Measurements from ENCODE around the gene IPP. TPM values are rescaled to one million over a fixed set of nuclear protein-coding genes. Genes with fewer than 3 reads are reported as not detected.
"Not testable (repeated sequence)": the region's sequence is repeated elsewhere in the genome, so short reads cannot be mapped to it uniquely, and the experiment has no call there.

Gene IPP
- total and polyA plus RNA-seq, 2 of the 4 experiments (the other 2 are of a cell fraction), result 4.6 to 10.6 TPM

- CTCF ChIA-PET, result not testable (repeated sequence)
These were observed 24.4 kb downstream of the IPP start for GRCh38 chr1:45726007-45726406.

More at GRCh38 chr1:45726007-45726406, 24.4 kb downstream of the IPP start:
- DNase-seq; H3K56ac ChIP-seq (ENCODE audit: extremely low read depth, insufficient read depth, low read length); H3K23ac ChIP-seq (ENCODE audit: low read depth, low read length); H3K14ac ChIP-seq (replicated peaks; ENCODE audit: low read depth, low read length); H3K4me3 ChIP-seq (ENCODE audit: insufficient read depth, low read depth, low read length); intact Hi-C loops (cut with micrococcal nuclease); H3K9ac ChIP-seq (ENCODE audit: low read depth, low read length); H3K9me1 ChIP-seq (ENCODE audit: insufficient read depth, low read length); in situ Hi-C loops (cut with MboI; ENCODE audit: low sequenced_read_pairs); dilution Hi-C loops (cut with HindIII; ENCODE audit: low sequenced_read_pairs, unreplicated experiment); H2AK5ac ChIP-seq (ENCODE audit: low read depth, low read length); H2AFZ ChIP-seq (replicated peaks; ENCODE audit: low read length, poor library complexity); H3K27ac ChIP-seq (ENCODE audit: insufficient read depth, low read length); H4K91ac ChIP-seq (ENCODE audit: insufficient read depth, low read depth, low read length); H2BK20ac ChIP-seq (ENCODE audit: low read depth, low read length); H3K36me3 ChIP-seq (ENCODE audit: control insufficient read depth, insufficient read depth, low read length); BruUV-seq (replicated peaks); H3K4me2 ChIP-seq (ENCODE audit: low read depth, low read length); H4K20me1 ChIP-seq (ENCODE audit: insufficient read depth, low read length); H4K8ac ChIP-seq (ENCODE audit: low read depth in 2 of 2, low read length in 2 of 2); H3K4ac ChIP-seq (ENCODE audit: low read depth, low read length); H3K27me3 ChIP-seq (ENCODE audit: control insufficient read depth, insufficient read depth, low read length); H3K4me1 ChIP-seq (ENCODE audit: control insufficient read depth, insufficient read depth, low read length); H2BK15ac ChIP-seq (ENCODE audit: low read depth, low read length); ATAC-seq (ENCODE audit: low read depth); H3K79me1 ChIP-seq (ENCODE audit: low read depth in 1 of 2, low read length in 2 of 2); H2BK5ac ChIP-seq (ENCODE audit: low read depth, low read length, poor library complexity, severe bottlenecking); H4K5ac ChIP-seq (ENCODE audit: low read depth, low read length); H2AK9ac ChIP-seq (replicated peaks; ENCODE audit: low read depth, low read length, poor library complexity); H2BK120ac ChIP-seq (ENCODE audit: low read depth, low read length); H3K18ac ChIP-seq (ENCODE audit: low read depth, low read length); H3K9me3 ChIP-seq (ENCODE audit: control insufficient read depth, insufficient read depth, low read length): not testable (repeated sequence)
- POLR2A ChIA-PET (ENCODE audit: unreplicated experiment), result interaction anchor here (0.6 kb wide), 1 partner anchor 345 kb away, joined by 3 read pairs; no protein-coding TSS in a partner anchor
- WGBS, 2 experiments (ENCODE audit: extremely low coverage in 2 of 2, insufficient read length in 1 of 2), result 100% methylated on average over 2 of the region's 9 CpGs; no CpG with 5 or more reads in 1 of the 2 experiments
